Adrenal gland (tissue), 12 donors: Measurements from ENCODE around the gene TSC22D2. TPM values are rescaled to one million over a fixed set of nuclear protein-coding genes. Genes with fewer than 3 reads are reported as not detected.

Experiments
- DNase-seq, 7 donors: peaks; one replicate each; pipeline ENCODE4 v3.0.0-alpha.2; 2019 to 2020
- H3K27ac ChIP-seq, 5 donors: fragments of 200-600 bp; sonication (generic) in 4 of 5; 1 replicate in 3 of 5; 2 replicates in 2 of 5; pipeline versions ENCODE4 v1.5.1 to v1.8.0; 2016 to 2020; ENCODE audit warnings: mild to moderate bottlenecking in 1 of 5
- H3K27me3 ChIP-seq: fragments of 200-600 bp; 2 replicates; pipeline ENCODE4 v1.8.0; 2021
- H3K36me3 ChIP-seq, 2 donors: fragments of 200-600 bp; replicated peaks in 1 of 2; 1 replicate in 1 of 2; 2 replicates in 1 of 2; pipeline versions ENCODE4 v1.5.1 to v1.8.0; 2018 to 2022
- H3K4me1 ChIP-seq, 2 donors: fragments of 200-600 bp; replicated peaks in 1 of 2; 1 replicate in 1 of 2; 2 replicates in 1 of 2; pipeline versions ENCODE4 v1.5.1 to v1.8.0; 2018 to 2021
- H3K4me3 ChIP-seq, 4 donors: fragments of 200-600 bp; sonication (generic) in 3 of 4; one replicate each; pipeline ENCODE4 v1.5.1; 2016 to 2018
- H3K9me3 ChIP-seq, 3 donors: fragments of 200-600 bp; sonication (generic) in 1 of 3; replicated peaks in 1 of 3; 1 replicate in 2 of 3; 2 replicates in 1 of 3; pipeline versions ENCODE4 v1.5.1 to v1.8.0; 2016 to 2021
- CTCF ChIP-seq, 6 experiments: fragments of 450-650 bp in 4 of 6; fragments of 200-600 bp in 2 of 6; sonication (generic) in 1 of 6; IDR thresholded peaks; 1 replicate in 5 of 6; 2 replicates in 1 of 6; pipeline versions ENCODE4 v1.5.1 to v1.8.0; 2016 to 2021; ENCODE audit warnings: antibody characterized with exemption in 6 of 6, mild to moderate bottlenecking in 2 of 6, moderate library complexity in 1 of 6
- POLR2A ChIP-seq, 2 donors: fragments of 450-650 bp; IDR thresholded peaks; one replicate each; pipeline ENCODE4 v1.6.1; 2017; ENCODE audit warnings: antibody characterized with exemption in 2 of 2, mild to moderate bottlenecking in 2 of 2, moderate library complexity in 1 of 2
- WGBS, 4 donors: extraction: QIAGEN DNeasy Blood & Tissue Kit in 2 of 4; methylation state at CpG; one replicate each; pipeline versions ENCODE4 v1.1.5 to v1.1.7; 2013 to 2017; 5-methylcytosine and 5-hydroxymethylcytosine counted together
- intact Hi-C, 2 donors: fragments of 100-400 bp; cut with DNase I; formaldehyde crosslinking; loops; one replicate each; pipeline versions ENCODE4 v1.14.1 to v1.15.0; 2022 to 2023
- polyA plus RNA-seq, 3 donors: library from polyadenylated mRNA; stranded (reverse); fragments of 200-250 nt in 2 of 3; fragments of 350-450 nt in 1 of 3; fragmentation: Illumina TruSeq in 1 of 3; extraction: RNeasy Lipid Tissue Mini Kit (QIAGEN cat#74804) in 1 of 3; gene quantifications; one replicate each; pipeline ENCODE4 v1.2.3, GENCODE V29; 2013 to 2014
- total RNA-seq, 9 donors: library from RNA; depleted of rRNA in 4 of 9; stranded (reverse); fragments of >200 nt in 4 of 9; fragments of 120-200 nt in 1 of 9; fragmentation: NEBNext Ultra II Directional in 1 of 9; extraction: Animal tissue kit (Norgen Biotek cat#: 25700) in 1 of 9; gene quantifications; one replicate each; pipeline versions ENCODE4 v1.1.0 to v1.2.4, GENCODE V29; 2013 to 2023
- donor health status: healthy with polysubstance abuse.
- donor health status: Bipolar disorder and iron deficiency.
- donor health status: DM: yes; HTN: yes; CAD: no.
- donor health status: DM: no; HTN: no; CAD: no.
- donor health status: DM: no; HTN: no; CAD: no.
- donor health status: DM: yes; HTN: yes; CAD: no.

TSC22D2 gene
- total and polyA plus RNA-seq, 12 donors, result 8.3 to 22.6 (median 17.6) TPM

GRCh38 chr3:150377601-150378300 is 30.3 kb upstream of the TSC22D2 start:
- Histone ChIP-seq H3K36me3 (no peaks in the 10 kb centered on the region), H3K27ac (no peak overlapping the region), H3K27me3 (no peaks in the 10 kb centered on the region), H3K4me3 (no peak overlapping the region), H3K4me1 (peaks cover 0 to 6% of the 10 kb centered on the region in 2 donors), H3K9me3 (no peaks in the 10 kb centered on the region)
- WGBS, 4 donors, result 86 to 95% (median 92%) methylated on average over 1 of the region's 1 CpG
- intact Hi-C loops, result no loop called here
- no peak for DNase-seq
- TF ChIP-seq POLR2A (IDR thresholded peaks at IDR 0.05), result no peak
- no peak for TF ChIP-seq CTCF (IDR thresholded peaks at IDR 0.05)

- Histone ChIP-seq H3K36me3 (no peaks in the 10 kb centered on the region), H3K4me3 (no peak overlapping the region), H3K27me3 (no peaks in the 10 kb centered on the region), H3K9me3 (no peaks in the 10 kb centered on the region), H3K4me1 (peaks cover 0 to 6% of the 10 kb centered on the region in 2 donors), H3K27ac (no peak overlapping the region)
- WGBS, 4 donors, result 88 to 98% (median 95%) methylated on average over 6 of the region's 6 CpGs
- DNase-seq, result no peak
- TF ChIP-seq POLR2A (IDR thresholded peaks at IDR 0.05), result no peak
- no peak for TF ChIP-seq CTCF (IDR thresholded peaks at IDR 0.05)
- intact Hi-C loops, result no loop called here
These were observed 29.8 kb upstream of the TSC22D2 start for GRCh38 chr3:150378301-150378748.

GRCh38 chr3:150379469-150379868 is 28.6 kb upstream of the TSC22D2 start:
- Histone ChIP-seq H3K4me1 (peaks cover 0 to 6% of the 10 kb centered on the region in 2 donors), H3K9me3 (no peaks in the 10 kb centered on the region), H3K36me3 (no peaks in the 10 kb centered on the region), H3K4me3 (no peak overlapping the region), H3K27me3 (no peaks in the 10 kb centered on the region), H3K27ac (no peak overlapping the region)
- no peak for DNase-seq
- no peak for TF ChIP-seq CTCF (IDR thresholded peaks at IDR 0.05)
- TF ChIP-seq POLR2A (IDR thresholded peaks at IDR 0.05), result no peak
- 88 to 100% (median 94%) methylated on average over 1 of the region's 1 CpG; no CpG with 5 or more reads in 1 of the 4 donors for WGBS, 4 donors
- intact Hi-C loops, result no loop called here

- Histone ChIP-seq H3K4me3 (no peak overlapping the region), H3K27me3 (no peaks in the 10 kb centered on the region), H3K36me3 (no peaks in the 10 kb centered on the region), H3K9me3 (no peaks in the 10 kb centered on the region), H3K27ac (no peak overlapping the region), H3K4me1 (no peaks in the 10 kb centered on the region)
- intact Hi-C loops, result no loop called here
- WGBS, 4 donors, result 64 to 70% (median 66%) methylated on average over 17 of the region's 17 CpGs
- no peak for TF ChIP-seq POLR2A (IDR thresholded peaks at IDR 0.05)
- peak in 2 of 6 experiments; percentile 26 to 36 for TF ChIP-seq CTCF (IDR thresholded peaks at IDR 0.05)
- peak in 6 of 7 donors; percentile 13 to 65 (median 42) for DNase-seq
These were observed 23.5 kb upstream of the TSC22D2 start for GRCh38 chr3:150384296-150385212.
